ENCODE measurements around the gene PBX1.

- TF ChIP-seq, protein P1, sequence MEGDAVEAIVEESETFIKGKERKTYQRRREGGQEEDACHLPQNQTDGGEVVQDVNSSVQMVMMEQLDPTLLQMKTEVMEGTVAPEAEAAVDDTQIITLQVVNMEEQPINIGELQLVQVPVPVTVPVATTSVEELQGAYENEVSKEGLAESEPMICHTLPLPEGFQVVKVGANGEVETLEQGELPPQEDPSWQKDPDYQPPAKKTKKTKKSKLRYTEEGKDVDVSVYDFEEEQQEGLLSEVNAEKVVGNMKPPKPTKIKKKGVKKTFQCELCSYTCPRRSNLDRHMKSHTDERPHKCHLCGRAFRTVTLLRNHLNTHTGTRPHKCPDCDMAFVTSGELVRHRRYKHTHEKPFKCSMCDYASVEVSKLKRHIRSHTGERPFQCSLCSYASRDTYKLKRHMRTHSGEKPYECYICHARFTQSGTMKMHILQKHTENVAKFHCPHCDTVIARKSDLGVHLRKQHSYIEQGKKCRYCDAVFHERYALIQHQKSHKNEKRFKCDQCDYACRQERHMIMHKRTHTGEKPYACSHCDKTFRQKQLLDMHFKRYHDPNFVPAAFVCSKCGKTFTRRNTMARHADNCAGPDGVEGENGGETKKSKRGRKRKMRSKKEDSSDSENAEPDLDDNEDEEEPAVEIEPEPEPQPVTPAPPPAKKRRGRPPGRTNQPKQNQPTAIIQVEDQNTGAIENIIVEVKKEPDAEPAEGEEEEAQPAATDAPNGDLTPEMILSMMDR (IDR thresholded peaks at IDR 0.05 in 2 of 3, conservative IDR thresholded peaks at IDR 0.05 in 1 of 3; ENCODE audit: control insufficient read depth in 2 of 3, extremely low read depth in 1 of 3, insufficient read depth in 1 of 3, low read depth in 3 of 3, low read length in 3 of 3): no peak
- no peak for TF ChIP-seq HCFC1 (IDR thresholded peaks at IDR 0.05; ENCODE audit: low read length)
- TF ChIP-seq POLR2A (IDR thresholded peaks at IDR 0.05; ENCODE audit: low read depth, low read length): no peak
- no peak for TF ChIP-seq ASH2L (IDR thresholded peaks at IDR 0.05; ENCODE audit: borderline replicate concordance, low read depth)
- TF ChIP-seq JUND (IDR thresholded peaks at IDR 0.05; ENCODE audit: low read depth, low read length): no peak
- TF ChIP-seq EGR1 (IDR thresholded peaks at IDR 0.05; ENCODE audit: borderline replicate concordance in 1 of 2, low read depth in 2 of 2, low read length in 2 of 2): no peak
- TF ChIP-seq MTA3 (IDR thresholded peaks at IDR 0.05; ENCODE audit: borderline replicate concordance, low read length): no peak
- TF ChIP-seq, protein P2, sequence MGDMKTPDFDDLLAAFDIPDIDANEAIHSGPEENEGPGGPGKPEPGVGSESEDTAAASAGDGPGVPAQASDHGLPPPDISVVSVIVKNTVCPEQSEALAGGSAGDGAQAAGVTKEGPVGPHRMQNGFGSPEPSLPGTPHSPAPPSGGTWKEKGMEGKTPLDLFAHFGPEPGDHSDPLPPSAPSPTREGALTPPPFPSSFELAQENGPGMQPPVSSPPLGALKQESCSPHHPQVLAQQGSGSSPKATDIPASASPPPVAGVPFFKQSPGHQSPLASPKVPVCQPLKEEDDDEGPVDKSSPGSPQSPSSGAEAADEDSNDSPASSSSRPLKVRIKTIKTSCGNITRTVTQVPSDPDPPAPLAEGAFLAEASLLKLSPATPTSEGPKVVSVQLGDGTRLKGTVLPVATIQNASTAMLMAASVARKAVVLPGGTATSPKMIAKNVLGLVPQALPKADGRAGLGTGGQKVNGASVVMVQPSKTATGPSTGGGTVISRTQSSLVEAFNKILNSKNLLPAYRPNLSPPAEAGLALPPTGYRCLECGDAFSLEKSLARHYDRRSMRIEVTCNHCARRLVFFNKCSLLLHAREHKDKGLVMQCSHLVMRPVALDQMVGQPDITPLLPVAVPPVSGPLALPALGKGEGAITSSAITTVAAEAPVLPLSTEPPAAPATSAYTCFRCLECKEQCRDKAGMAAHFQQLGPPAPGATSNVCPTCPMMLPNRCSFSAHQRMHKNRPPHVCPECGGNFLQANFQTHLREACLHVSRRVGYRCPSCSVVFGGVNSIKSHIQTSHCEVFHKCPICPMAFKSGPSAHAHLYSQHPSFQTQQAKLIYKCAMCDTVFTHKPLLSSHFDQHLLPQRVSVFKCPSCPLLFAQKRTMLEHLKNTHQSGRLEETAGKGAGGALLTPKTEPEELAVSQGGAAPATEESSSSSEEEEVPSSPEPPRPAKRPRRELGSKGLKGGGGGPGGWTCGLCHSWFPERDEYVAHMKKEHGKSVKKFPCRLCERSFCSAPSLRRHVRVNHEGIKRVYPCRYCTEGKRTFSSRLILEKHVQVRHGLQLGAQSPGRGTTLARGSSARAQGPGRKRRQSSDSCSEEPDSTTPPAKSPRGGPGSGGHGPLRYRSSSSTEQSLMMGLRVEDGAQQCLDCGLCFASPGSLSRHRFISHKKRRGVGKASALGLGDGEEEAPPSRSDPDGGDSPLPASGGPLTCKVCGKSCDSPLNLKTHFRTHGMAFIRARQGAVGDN (IDR thresholded peaks at IDR 0.05): no peak
- TF ChIP-seq, protein P3, sequence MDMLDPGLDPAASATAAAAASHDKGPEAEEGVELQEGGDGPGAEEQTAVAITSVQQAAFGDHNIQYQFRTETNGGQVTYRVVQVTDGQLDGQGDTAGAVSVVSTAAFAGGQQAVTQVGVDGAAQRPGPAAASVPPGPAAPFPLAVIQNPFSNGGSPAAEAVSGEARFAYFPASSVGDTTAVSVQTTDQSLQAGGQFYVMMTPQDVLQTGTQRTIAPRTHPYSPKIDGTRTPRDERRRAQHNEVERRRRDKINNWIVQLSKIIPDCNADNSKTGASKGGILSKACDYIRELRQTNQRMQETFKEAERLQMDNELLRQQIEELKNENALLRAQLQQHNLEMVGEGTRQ (IDR thresholded peaks at IDR 0.05; ENCODE audit: borderline replicate concordance, low read depth, low read length): no peak
Observed at GRCh38 chr1:164633997-164634396, 75.0 kb downstream of the PBX1 start.
